Ascending aorta (tissue), 2 donors: ENCODE results near the gene ADORA3. TPM values are rescaled to one million over a fixed set of nuclear protein-coding genes. Genes with fewer than 3 reads are reported as not detected.
A peak's percentile ranks its signal among the peaks of the same experiment; 100 is the strongest.

ENCODE experiments used
- DNase-seq, 2 donors: peaks; one replicate each; pipeline ENCODE4 v3.0.0-alpha.2; 2019; ENCODE audit warnings: low spot score in 2 of 2
- H3K27ac ChIP-seq, 2 donors: fragments of 200-600 bp; sonication (generic); one replicate each; pipeline ENCODE4 v1.5.1; 2016 to 2017; ENCODE audit warnings: mild to moderate bottlenecking in 1 of 2
- H3K27me3 ChIP-seq: fragments of 200-600 bp; sonication (generic); one replicate; pipeline ENCODE4 v1.5.1; 2017
- H3K36me3 ChIP-seq, 2 donors: fragments of 200-600 bp; sonication (generic); one replicate each; pipeline ENCODE4 v1.5.1; 2016
- H3K4me1 ChIP-seq, 2 donors: fragments of 200-600 bp; sonication (generic); one replicate each; pipeline ENCODE4 v1.5.1; 2016 to 2017; ENCODE audit warnings: mild to moderate bottlenecking in 1 of 2
- H3K4me3 ChIP-seq, 2 donors: fragments of 200-600 bp; sonication (generic); one replicate each; pipeline ENCODE4 v1.5.1; 2016 to 2017; ENCODE audit warnings: mild to moderate bottlenecking in 1 of 2
- H3K9me3 ChIP-seq, 2 donors: fragments of 200-600 bp; sonication (generic); one replicate each; pipeline ENCODE4 v1.5.1; 2016
- intact Hi-C: fragments of 100-400 bp; cut with DNase I; formaldehyde crosslinking; loops from one replicate; pipeline ENCODE4 v1.15.1; 2023
- total RNA-seq: library from RNA; depleted of rRNA; stranded (reverse); fragments of >200 nt; gene quantifications from one replicate; pipeline ENCODE4 v1.1.0, GENCODE V29; 2016
- TF ChIP-seq, protein P1 (sequence below), 3 experiments: fragments of 200-600 bp in 2 of 3; fragments of 450-650 bp in 1 of 3; sonication (generic) in 2 of 3; IDR thresholded peaks; one replicate each; pipeline ENCODE4 v1.5.1; 2016 to 2019; ENCODE audit warnings: antibody characterized with exemption in 3 of 3, mild to moderate bottlenecking in 1 of 3, moderate library complexity in 1 of 3

ADORA3 gene
- total RNA-seq, 1 donor from 2014 or later = 3.6 TPM

DNA sequence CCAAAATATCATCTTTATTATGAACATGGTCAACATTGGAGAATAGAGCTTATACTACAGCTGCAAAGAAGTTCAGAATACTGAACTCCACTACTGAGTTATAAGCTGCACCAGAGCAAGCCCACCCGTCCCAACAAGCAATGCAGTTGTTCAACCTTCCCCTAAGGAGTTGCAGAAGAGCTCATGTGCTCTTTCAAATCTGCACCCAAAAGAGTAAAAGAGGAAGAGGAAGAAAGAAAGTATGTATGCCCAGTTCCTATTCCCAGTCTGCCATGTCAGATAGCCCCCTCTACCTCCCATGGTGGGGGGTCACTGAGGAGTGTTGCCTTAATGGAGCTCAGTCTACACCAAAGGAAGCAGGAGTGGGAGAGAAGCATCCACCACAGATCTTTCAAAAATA is 22.8 kb downstream of the ADORA3 start:
- DNase-seq = no peak
- Histone ChIP-seq H3K27me3 (no peaks in the 10 kb centered on the region), H3K9me3 (no peaks in the 10 kb centered on the region), H3K4me3 (no peak overlapping the region), H3K4me1 (peaks cover 0 to 7% of the 10 kb centered on the region in 2 donors), H3K27ac (no peak overlapping the region), H3K36me3 (peaks cover 0 to 6% of the 10 kb centered on the region in 2 donors)
- intact Hi-C loops = loop anchor here (1.0 to 5.0 kb wide), 3 partner anchors 176 to 275 kb away; partner anchors contain the start of gene DDX20
- TF ChIP-seq, protein P1, sequence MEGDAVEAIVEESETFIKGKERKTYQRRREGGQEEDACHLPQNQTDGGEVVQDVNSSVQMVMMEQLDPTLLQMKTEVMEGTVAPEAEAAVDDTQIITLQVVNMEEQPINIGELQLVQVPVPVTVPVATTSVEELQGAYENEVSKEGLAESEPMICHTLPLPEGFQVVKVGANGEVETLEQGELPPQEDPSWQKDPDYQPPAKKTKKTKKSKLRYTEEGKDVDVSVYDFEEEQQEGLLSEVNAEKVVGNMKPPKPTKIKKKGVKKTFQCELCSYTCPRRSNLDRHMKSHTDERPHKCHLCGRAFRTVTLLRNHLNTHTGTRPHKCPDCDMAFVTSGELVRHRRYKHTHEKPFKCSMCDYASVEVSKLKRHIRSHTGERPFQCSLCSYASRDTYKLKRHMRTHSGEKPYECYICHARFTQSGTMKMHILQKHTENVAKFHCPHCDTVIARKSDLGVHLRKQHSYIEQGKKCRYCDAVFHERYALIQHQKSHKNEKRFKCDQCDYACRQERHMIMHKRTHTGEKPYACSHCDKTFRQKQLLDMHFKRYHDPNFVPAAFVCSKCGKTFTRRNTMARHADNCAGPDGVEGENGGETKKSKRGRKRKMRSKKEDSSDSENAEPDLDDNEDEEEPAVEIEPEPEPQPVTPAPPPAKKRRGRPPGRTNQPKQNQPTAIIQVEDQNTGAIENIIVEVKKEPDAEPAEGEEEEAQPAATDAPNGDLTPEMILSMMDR (IDR thresholded peaks at IDR 0.05) = no peak

DNA sequence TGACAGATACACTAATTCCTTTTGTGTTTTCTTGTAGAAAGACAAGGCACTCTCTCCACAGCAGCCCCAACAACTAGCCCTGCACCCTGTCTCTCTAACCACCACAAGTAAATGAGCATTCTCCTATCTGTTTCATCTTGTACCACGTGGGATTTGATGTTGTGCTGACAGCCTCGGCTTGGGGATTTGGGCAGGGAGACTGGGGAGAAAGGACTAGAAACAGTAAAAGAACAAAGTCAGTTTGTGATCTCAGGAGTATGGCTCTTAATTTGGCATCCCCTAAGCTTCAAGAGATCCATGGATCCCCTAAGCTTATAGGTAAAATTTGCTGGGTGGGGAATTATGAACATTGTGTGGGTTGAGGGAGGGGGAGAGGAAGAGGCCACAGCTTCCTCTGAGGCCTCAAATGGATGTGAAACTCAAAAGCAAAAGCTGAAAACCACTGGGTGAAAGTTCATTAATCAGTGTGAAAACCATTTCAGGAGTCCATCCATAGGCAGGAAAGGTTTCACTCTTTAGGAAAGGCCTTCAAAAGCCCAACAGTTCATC is 26.6 kb downstream of the ADORA3 start:
- TF ChIP-seq, protein P1 (IDR thresholded peaks at IDR 0.05) = no peak
- no peaks in the 10 kb centered on the region for H3K27me3 ChIP-seq
- H3K4me3 ChIP-seq = no peak overlapping the region
- H3K9me3 ChIP-seq = no peaks in the 10 kb centered on the region
- H3K36me3 ChIP-seq = peaks cover 0 to 6% of the 10 kb centered on the region in 2 donors
- peak overlapping the region in 1 of 2 donors; percentile 14 for H3K27ac ChIP-seq
- no peak for DNase-seq
- intact Hi-C loops = no loop called here
- H3K4me1 ChIP-seq = peaks cover 0 to 10% of the 10 kb centered on the region in 2 donors

DNA sequence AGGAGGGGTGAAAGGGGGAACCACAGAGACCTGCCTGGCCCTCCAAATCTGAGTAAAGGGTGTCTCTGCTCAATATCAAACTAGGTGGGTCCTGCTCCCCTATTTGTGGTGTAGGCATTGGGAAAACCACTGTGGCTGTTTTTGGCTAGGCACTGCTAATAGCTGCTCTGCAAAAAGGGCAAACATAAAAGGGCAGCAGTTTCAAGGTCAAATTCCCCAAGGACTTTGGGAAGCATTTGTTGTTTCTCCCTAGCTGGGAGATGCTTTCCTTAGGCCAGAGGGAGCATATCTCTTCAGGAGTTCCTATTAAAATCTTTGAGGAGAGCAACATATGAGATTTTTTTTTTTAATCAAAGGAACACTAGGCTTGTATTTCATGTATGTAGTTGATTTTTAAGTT is 27.2 kb downstream of the ADORA3 start:
- DNase-seq = no peak
- intact Hi-C loops = no loop called here
- TF ChIP-seq, protein P1 (IDR thresholded peaks at IDR 0.05) = no peak
- Histone ChIP-seq H3K27ac (no peak overlapping the region), H3K4me3 (no peak overlapping the region), H3K27me3 (no peaks in the 10 kb centered on the region), H3K9me3 (no peaks in the 10 kb centered on the region), H3K4me1 (peaks cover 0 to 5% of the 10 kb centered on the region in 2 donors), H3K36me3 (peaks cover 0 to 8% of the 10 kb centered on the region in 2 donors)

DNA sequence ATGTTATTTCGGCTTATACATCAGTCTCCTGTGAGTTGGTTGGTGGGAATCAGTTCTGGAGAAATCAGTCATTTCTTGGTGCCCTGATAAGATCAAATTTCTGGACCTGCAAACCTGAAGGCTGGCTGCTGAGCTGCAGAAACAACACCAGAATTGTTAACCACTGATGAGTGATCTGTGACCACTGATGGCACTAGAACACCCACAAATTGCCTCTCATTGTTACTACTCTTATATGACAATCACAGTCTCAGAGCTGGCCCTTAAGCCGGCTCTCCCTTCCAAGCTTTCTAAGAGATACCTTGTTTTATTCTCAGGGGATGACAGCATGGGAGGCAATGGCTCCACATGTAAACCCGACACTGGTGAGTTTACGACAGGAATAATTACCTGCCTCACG is 27.7 kb downstream of the ADORA3 start:
- DNase-seq = no peak
- intact Hi-C loops = no loop called here
- Histone ChIP-seq H3K27ac (no peak overlapping the region), H3K9me3 (no peaks in the 10 kb centered on the region), H3K4me1 (peaks cover 0 to 5% of the 10 kb centered on the region in 2 donors), H3K4me3 (no peak overlapping the region), H3K36me3 (peaks cover 0 to 11% of the 10 kb centered on the region in 2 donors), H3K27me3 (no peaks in the 10 kb centered on the region)
- TF ChIP-seq, protein P1 (IDR thresholded peaks at IDR 0.05) = no peak

DNA sequence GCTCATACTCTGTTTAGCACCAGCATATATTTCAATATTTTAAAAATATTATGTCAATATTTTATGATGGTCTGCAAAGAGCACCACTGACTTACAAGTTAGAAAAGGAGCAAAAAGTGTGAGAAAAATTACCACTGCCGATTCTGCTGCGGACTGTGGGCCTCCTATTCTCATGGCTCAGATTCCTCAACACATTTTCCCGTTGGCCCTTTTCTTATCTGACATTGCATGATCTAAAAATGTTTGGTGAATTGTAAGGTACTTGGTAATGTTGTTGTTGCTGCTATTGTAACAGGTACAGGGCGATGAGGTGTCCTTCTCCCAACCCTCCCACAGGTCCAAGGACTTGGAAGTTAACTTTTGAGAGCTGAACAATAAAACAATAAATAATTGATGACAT is 28.9 kb downstream of the ADORA3 start:
- Histone ChIP-seq H3K27me3 (no peaks in the 10 kb centered on the region), H3K27ac (peak overlapping the region; percentile 57 to 65), H3K9me3 (no peaks in the 10 kb centered on the region), H3K4me1 (peaks cover 0 to 5% of the 10 kb centered on the region in 2 donors), H3K4me3 (peak overlapping the region in 1 of 2 donors; percentile 47), H3K36me3 (peaks cover 5 to 11% of the 10 kb centered on the region in 2 donors)
- DNase-seq = no peak
- TF ChIP-seq, protein P1 (IDR thresholded peaks at IDR 0.05) = no peak
- intact Hi-C loops = no loop called here
